ENCODE data around the gene SERPINI1. TPM values are rescaled to one million over a fixed set of nuclear protein-coding genes. Genes with fewer than 3 reads are reported as not detected.
"Not testable (repeated sequence)": the region's sequence is repeated elsewhere in the genome, so short reads cannot be mapped to it uniquely, and the experiment has no call there.

The SERPINI1 gene
- total and polyA plus RNA-seq, 11 donors: 5.6 to 18.5 (median 10.7) TPM

DNA sequence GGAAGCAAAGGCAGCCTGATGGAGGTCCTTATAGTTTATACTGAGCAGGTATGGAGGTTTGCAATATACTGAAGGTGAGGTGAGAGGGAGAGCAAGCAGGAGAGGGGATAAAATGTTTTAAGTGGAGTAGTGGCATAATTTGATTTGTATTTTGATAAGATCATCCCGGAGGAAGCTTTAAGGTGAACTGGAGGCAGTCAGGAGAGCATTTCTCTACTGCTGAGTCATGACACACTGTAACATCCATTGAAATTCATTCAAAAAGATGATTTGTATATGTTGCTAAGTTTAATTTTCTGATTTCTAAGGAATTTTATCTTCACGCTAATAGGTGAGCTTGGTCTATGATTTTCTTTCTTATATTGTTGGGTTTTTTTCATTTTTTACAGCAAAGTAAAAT, 81.4 kb downstream of the SERPINI1 start:
- H3K4me1 ChIP-seq: peaks cover 12 to 36% (median 28%) of the 10 kb centered on the region in 12 donors
- ATAC-seq: no peak
- no peaks in the 10 kb centered on the region for H3K27me3 ChIP-seq
- TF ChIP-seq, protein P1, sequence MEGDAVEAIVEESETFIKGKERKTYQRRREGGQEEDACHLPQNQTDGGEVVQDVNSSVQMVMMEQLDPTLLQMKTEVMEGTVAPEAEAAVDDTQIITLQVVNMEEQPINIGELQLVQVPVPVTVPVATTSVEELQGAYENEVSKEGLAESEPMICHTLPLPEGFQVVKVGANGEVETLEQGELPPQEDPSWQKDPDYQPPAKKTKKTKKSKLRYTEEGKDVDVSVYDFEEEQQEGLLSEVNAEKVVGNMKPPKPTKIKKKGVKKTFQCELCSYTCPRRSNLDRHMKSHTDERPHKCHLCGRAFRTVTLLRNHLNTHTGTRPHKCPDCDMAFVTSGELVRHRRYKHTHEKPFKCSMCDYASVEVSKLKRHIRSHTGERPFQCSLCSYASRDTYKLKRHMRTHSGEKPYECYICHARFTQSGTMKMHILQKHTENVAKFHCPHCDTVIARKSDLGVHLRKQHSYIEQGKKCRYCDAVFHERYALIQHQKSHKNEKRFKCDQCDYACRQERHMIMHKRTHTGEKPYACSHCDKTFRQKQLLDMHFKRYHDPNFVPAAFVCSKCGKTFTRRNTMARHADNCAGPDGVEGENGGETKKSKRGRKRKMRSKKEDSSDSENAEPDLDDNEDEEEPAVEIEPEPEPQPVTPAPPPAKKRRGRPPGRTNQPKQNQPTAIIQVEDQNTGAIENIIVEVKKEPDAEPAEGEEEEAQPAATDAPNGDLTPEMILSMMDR (IDR thresholded peaks at IDR 0.05): no peak
- no peak for TF ChIP-seq POLR2A (IDR thresholded peaks at IDR 0.05)
- no peak overlapping the region for H3K4me3 ChIP-seq
- no peaks in the 10 kb centered on the region for H3K9me3 ChIP-seq
- intact Hi-C loops (cut with DNase I): loop anchor here in 4 of 10 donors (10.0 kb wide), 2 partner anchors 62 to 82 kb away; partner anchors contain the start of genes PDCD10 (in 3 of the 4) and SERPINI1 (in 3 of the 4)
- no peaks in the 10 kb centered on the region for H3K36me3 ChIP-seq
- 61 to 98% (median 80%) methylated on average over 2 of the region's 2 CpGs for WGBS, 4 donors
- no peak overlapping the region for H3K27ac ChIP-seq
- no peak for DNase-seq

DNA sequence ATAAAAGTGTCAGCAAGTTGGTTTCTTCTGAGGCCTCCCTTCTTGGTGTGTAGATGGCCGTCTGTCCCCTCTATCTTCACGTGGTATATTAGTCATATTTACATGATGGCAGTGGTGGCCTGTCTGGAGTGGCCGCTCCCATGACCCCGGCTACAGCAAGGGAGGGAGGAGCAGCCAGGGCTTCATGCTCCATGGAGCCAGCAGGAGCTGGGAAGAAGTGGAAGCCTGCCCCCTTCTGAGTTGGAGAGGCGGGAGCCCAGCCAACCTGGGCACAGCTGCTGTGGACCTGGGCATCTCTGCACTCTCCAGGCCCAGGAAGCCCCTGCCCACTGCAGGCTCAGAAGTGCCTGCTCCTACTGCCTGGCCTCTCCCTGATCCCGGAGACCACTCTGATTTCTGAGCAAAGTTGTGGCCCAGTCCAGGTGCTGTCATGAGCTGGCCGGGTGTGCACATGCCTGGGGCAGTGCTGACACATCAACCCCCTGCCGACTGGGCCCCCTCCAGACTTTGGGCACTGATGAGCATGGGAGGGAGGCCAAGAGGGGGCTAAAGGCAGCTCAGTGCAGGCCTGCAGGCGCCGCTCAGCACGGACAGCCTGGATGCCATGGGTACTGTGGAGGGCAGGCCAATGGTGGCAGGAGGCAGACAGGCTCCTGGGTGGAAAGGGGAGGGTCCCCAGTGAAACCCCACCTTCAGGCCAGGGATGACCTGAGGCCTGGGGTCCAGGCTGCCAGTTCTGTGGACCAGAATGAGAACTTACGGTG, 84.8 kb downstream of the SERPINI1 start:
- Histone ChIP-seq H3K4me3 (no peak overlapping the region), H3K27me3 (no peaks in the 10 kb centered on the region), H3K27ac (no peak overlapping the region), H3K4me1 (peaks cover 2 to 8% (median 4%) of the 10 kb centered on the region in 12 donors), H3K36me3 (no peaks in the 10 kb centered on the region), H3K9me3 (no peaks in the 10 kb centered on the region)
- WGBS, 4 donors: 93 to 97% (median 96%) methylated on average over 9 to 12 of the region's 12 CpGs
- DNase-seq: no peak
- intact Hi-C loops (cut with DNase I): no loop called here
- ATAC-seq: no peak
- TF ChIP-seq POLR2A (IDR thresholded peaks at IDR 0.05): no peak
- TF ChIP-seq, protein P1 (IDR thresholded peaks at IDR 0.05): no peak

DNA sequence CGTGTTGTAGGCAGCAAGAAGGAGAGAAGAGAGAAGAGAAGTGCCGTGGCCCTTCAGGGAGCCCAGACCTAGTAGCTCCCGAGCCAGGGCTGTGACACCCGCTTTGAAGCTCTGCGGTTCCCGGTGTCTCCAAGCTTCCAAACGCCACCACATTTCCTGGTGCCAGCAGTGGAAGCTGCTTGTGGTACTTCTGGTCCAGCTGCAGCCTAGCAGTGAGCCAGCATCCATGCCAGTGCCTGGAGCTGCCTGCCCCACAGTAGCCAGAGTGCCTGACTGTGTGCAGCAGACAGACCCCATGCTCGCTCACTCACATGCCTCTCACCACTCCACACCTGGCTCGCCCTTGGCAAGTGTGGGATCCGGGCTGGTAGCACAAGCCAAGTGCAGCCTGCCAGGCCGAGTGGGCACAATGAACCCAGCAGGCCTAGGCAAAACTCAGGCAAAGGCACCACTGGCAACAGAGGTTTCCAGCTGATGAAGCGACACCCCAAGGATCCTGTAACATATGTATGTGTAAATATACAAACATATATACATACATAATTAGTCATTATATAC, 85.8 kb downstream of the SERPINI1 start:
- WGBS, 4 donors: 97 to 98% (median 97%) methylated on average over 10 to 12 of the region's 12 CpGs
- TF ChIP-seq, protein P1 (IDR thresholded peaks at IDR 0.05): no peak
- TF ChIP-seq POLR2A (IDR thresholded peaks at IDR 0.05): no peak
- DNase-seq (no peak), ATAC-seq (no peak)
- Histone ChIP-seq H3K27me3 (no peaks in the 10 kb centered on the region), H3K4me3 (no peak overlapping the region), H3K4me1 (no peaks in the 10 kb centered on the region), H3K36me3 (no peaks in the 10 kb centered on the region), H3K9me3 (no peaks in the 10 kb centered on the region), H3K27ac (no peak overlapping the region)
- intact Hi-C loops (cut with DNase I): no loop called here

DNA sequence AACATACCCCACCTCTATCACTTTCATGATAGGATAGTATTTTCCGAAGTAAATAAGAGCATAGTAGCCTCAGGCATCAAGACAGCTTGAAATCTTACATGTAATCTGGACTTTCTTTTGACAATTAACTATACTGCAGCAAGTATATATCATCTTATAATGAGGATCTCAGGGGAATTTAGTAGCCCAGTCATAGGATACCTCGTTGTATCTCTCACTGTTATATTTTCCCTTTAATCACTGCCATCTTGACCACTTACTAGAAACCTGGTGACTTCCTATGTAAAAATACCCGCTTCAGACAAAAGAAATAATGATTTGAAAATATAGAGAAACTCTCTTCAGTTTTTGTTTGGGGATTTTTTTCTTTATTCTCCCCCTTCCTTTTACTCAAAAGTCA, 88.2 kb downstream of the SERPINI1 start:
- DNase-seq (no peak), ATAC-seq (no peak)
- Histone ChIP-seq H3K27me3 (no peaks in the 10 kb centered on the region), H3K4me1 (no peaks in the 10 kb centered on the region), H3K27ac (no peak overlapping the region), H3K36me3 (no peaks in the 10 kb centered on the region), H3K9me3 (no peaks in the 10 kb centered on the region), H3K4me3 (no peak overlapping the region)
- TF ChIP-seq, protein P1 (IDR thresholded peaks at IDR 0.05): no peak
- TF ChIP-seq POLR2A (IDR thresholded peaks at IDR 0.05): no peak
- WGBS, 4 donors: 84 to 91% (median 88%) methylated on average over 3 of the region's 3 CpGs
- intact Hi-C loops (cut with DNase I): no loop called here

DNA sequence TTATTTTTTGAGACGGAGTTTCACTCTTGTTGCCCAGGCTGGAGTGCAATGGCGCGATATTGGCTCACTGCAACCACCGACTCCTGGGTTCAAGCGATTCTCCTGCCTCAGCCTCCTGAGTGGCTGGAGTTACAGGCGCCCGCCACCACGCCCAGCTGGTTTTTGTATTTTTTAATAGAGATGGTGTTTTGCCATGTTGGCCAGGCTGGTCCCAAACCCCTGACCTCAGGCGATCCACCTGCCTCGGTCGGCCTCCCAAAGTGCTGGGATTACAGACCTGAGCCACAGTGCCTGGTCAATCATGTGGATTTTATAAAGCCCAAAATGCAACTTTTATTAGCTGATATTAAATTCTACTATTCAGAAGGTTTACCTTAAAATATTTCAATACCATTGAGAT, 92.1 kb downstream of the SERPINI1 start:
- ATAC-seq; intact Hi-C loops (cut with DNase I); H3K4me1 ChIP-seq; H3K36me3 ChIP-seq; DNase-seq; H3K27me3 ChIP-seq; H3K27ac ChIP-seq; H3K9me3 ChIP-seq; H3K4me3 ChIP-seq: not testable (repeated sequence)
- 93 to 98% (median 96%) methylated on average over 11 of the region's 11 CpGs for WGBS, 4 donors
